Heart right ventricle (tissue), 16 donors: ENCODE data around the gene C4orf46. TPM values are rescaled to one million over a fixed set of nuclear protein-coding genes. Genes with fewer than 3 reads are reported as not detected.

ENCODE experiments used
- ATAC-seq, 8 donors: fragments of 200-7000 bp; cut with Tn5 transposase; one replicate each; pipeline ENCODE4 v1.9.1; 2020; ENCODE audit warnings: mild to moderate bottlenecking in 8 of 8, moderate library complexity in 8 of 8, moderate number of reproducible peaks in 1 of 8
- DNase-seq, 2 donors: peaks; one replicate each; pipeline ENCODE4 v3.0.0-alpha.2; 2020
- H3K27ac ChIP-seq, 10 donors: fragments of 200-600 bp; sonication (generic) in 2 of 10; one replicate each; pipeline versions ENCODE4 v1.5.0 to v1.8.0; 2020 to 2022; ENCODE audit warnings: mild to moderate bottlenecking in 3 of 10
- H3K27me3 ChIP-seq, 7 donors: fragments of 200-600 bp; one replicate each; pipeline ENCODE4 v1.8.0; 2021 to 2022; ENCODE audit warnings: mild to moderate bottlenecking in 2 of 7
- H3K36me3 ChIP-seq, 9 donors: fragments of 200-600 bp; sonication (generic) in 1 of 9; one replicate each; pipeline versions ENCODE4 v1.5.0 to v1.8.0; 2020 to 2022; ENCODE audit warnings: mild to moderate bottlenecking in 2 of 9
- H3K4me1 ChIP-seq, 9 donors: fragments of 200-600 bp; sonication (generic) in 1 of 9; one replicate each; pipeline versions ENCODE4 v1.5.0 to v1.8.0; 2020 to 2022; ENCODE audit warnings: mild to moderate bottlenecking in 4 of 9
- H3K4me3 ChIP-seq, 10 donors: fragments of 200-600 bp; sonication (generic) in 2 of 10; one replicate each; pipeline versions ENCODE4 v1.5.0 to v1.8.0; 2020 to 2022; ENCODE audit warnings: mild to moderate bottlenecking in 7 of 10, moderate library complexity in 2 of 10
- H3K9me3 ChIP-seq, 11 donors: fragments of 200-600 bp in 10 of 11; sonication (generic) in 2 of 11; one replicate each; pipeline versions ENCODE4 v1.5.0 to v1.8.0; 2013 to 2022; ENCODE audit warnings: mild to moderate bottlenecking in 2 of 11, control low read depth in 1 of 11, moderate library complexity in 1 of 11
- CTCF ChIP-seq, 9 donors: fragments of 200-600 bp; sonication (generic) in 2 of 9; IDR thresholded peaks; one replicate each; pipeline versions ENCODE4 v1.5.0 to v1.8.0; 2021 to 2022; ENCODE audit warnings: antibody characterized with exemption in 9 of 9, mild to moderate bottlenecking in 5 of 9, moderate library complexity in 1 of 9
- WGBS, 2 donors: extraction: QIAGEN DNeasy Blood & Tissue Kit; methylation state at CpG; one replicate each; pipeline ENCODE4 v1.1.7; 2013; ENCODE audit warnings: inconsistent platforms in 1 of 2; 5-methylcytosine and 5-hydroxymethylcytosine counted together
- intact Hi-C, 10 donors: fragments of 100-400 bp; cut with DNase I; formaldehyde crosslinking; loops; one replicate each; pipeline versions ENCODE4 v1.11.1 to v1.14.2; 2022
- polyA plus RNA-seq, 2 donors: library from polyadenylated mRNA; stranded (reverse); fragments of 200-250 nt; gene quantifications; one replicate each; pipeline ENCODE4 v1.2.3, GENCODE V29; 2013
- total RNA-seq, 10 donors: library from RNA; stranded (reverse); fragmentation: NEBNext Ultra II Directional in 3 of 10; extraction: Animal tissue kit (Norgen Biotek cat#: 25700) in 3 of 10; gene quantifications; one replicate each; pipeline versions ENCODE4 v1.2.1 to v1.2.4, GENCODE V29; 2021 to 2023
- donor health status: Arrhythmogenic right ventricular cardiomyopathy.
- donor health status: ischemic (EF 13 %, LVEDD 7.1; RV severe dilation, severe dysfunction).
- donor health status: healthy with polysubstance abuse.
- donor health status: DM: no; HTN: yes; CAD: no.
- donor health status: DM: no; HTN: no; CAD: no.
- donor health status: ischemic (EF 25% LVEDD 6.9; RV normal size, moderate dysfunction).
- donor health status: ischemic (EF 25% LVEDD 5.7; RV mildly dilated, moderate dysfunction).
- donor health status: healthy.
- donor health status: DM: yes; HTN: yes; CAD: no.
- donor health status: Ischemic cardiomyopathy.
- donor health status: ischemic (EF 35%, LVEDD 5.7; RV mildly dilated, moderate dysfunction).
- donor health status: nonischemic (EF 11% LVEDD 7.7; RV severe dilation, severe dysfunction).
- donor health status: DM: yes; HTN: yes; CAD: no.
- donor health status: PGD.
- donor health status: ischemic (EF 29% LVEDD 5.4; RV normal size, mild dysfunction).
- donor health status: nonischemic (EF 23%, LVEDD 6.1; RV moderate dilation, normal function).

C4orf46 gene
- total and polyA plus RNA-seq, 12 donors: 1.7 to 5.2 (median 4.2) TPM

DNA sequence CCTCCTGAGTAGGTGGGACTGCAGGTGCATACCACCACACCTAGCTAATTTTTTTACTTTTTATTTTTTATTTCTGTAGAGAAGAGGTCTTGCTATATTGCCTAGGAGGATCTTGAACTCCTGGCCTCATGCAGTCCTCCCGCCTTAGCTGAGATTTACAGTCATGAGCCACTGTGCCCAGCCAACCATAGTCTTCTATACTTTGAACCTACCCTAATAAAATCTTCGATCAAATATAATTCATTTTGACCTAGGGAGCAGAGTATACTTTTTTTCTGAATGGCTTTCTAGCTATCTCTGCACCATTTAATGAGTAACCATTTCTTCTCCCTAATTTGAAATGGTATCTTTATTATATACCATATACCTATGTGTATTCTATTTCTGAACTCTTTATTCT lies 7.1 kb upstream of the C4orf46 start:
- Histone ChIP-seq H3K36me3 (peaks cover 0 to 48% (median 0%) of the 10 kb centered on the region in 9 donors), H3K4me1 (peaks cover 0 to 14% (median 6%) of the 10 kb centered on the region in 9 donors), H3K4me3 (no peak overlapping the region), H3K9me3 (no peaks in the 10 kb centered on the region), H3K27me3 (no peaks in the 10 kb centered on the region), H3K27ac (no peak overlapping the region)
- no peak for TF ChIP-seq CTCF (IDR thresholded peaks at IDR 0.05)
- WGBS, 2 donors: 95 to 99% methylated on average over 2 of the region's 2 CpGs
- no peak for DNase-seq
- no peak for ATAC-seq
- intact Hi-C loops: no loop called here

- H3K4me1 ChIP-seq: peaks cover 0 to 18% (median 16%) of the 10 kb centered on the region in 9 donors
- H3K27me3 ChIP-seq: no peaks in the 10 kb centered on the region
- H3K27ac ChIP-seq: no peak overlapping the region
- peaks cover 0 to 21% (median 0%) of the 10 kb centered on the region in 9 donors for H3K36me3 ChIP-seq
- intact Hi-C loops: no loop called here
- WGBS, 2 donors: 76 to 81% methylated on average over 5 of the region's 5 CpGs
- DNase-seq: no peak
- H3K4me3 ChIP-seq: no peak overlapping the region
- no peaks in the 10 kb centered on the region for H3K9me3 ChIP-seq
- TF ChIP-seq CTCF (IDR thresholded peaks at IDR 0.05): no peak
- ATAC-seq: no peak
Measured at GRCh38 chr4:158676076-158676475, 4.4 kb upstream of the C4orf46 start.

DNA sequence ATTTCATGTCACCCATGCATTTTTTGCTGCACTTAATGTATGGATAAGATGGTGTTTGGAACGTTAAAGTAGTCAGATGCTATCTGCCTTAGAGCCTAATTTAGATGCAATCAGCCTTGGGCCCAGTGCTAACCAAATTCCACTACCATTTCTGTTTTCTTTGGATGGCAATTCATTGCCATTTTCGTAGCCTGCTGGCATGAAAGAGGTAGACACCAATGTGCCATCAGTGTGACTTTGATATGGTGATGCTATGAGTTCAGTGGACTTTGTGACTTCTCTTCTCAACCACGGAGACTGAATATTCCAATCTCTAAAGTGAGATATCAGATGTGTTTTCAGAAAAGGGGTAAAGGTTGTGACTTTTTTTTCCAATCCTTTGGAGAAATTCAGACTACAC lies 1.9 kb upstream of the C4orf46 start:
- H3K4me3 ChIP-seq: peak overlapping the region in 5 of 10 donors; percentile 74 to 91 (median 85)
- peaks cover 0 to 31% (median 27%) of the 10 kb centered on the region in 9 donors for H3K4me1 ChIP-seq
- ATAC-seq: no peak
- TF ChIP-seq CTCF (IDR thresholded peaks at IDR 0.05): no peak
- no peaks in the 10 kb centered on the region for H3K9me3 ChIP-seq
- DNase-seq: no peak
- intact Hi-C loops: no loop called here
- H3K36me3 ChIP-seq: peaks cover 0 to 10% (median 0%) of the 10 kb centered on the region in 9 donors
- H3K27ac ChIP-seq: peak overlapping the region in 5 of 10 donors; percentile 94 to 98 (median 96)
- no peaks in the 10 kb centered on the region for H3K27me3 ChIP-seq
- WGBS, 2 donors: 56 to 59% methylated on average over 3 of the region's 3 CpGs

GRCh38 chr4:158671915-158672806 lies 474 bp upstream of the C4orf46 start, which contains the start of gene ETFDH:
Gene ETFDH (plus strand): TSS chr4:158672296. CDS start chr4:158672457, 161 bp downstream.
- Histone ChIP-seq H3K27ac (peak within 1 kb of the TSS; percentile 94 to 98 (median 96)), H3K4me3 (peak within 1 kb of the TSS; percentile 67 to 94 (median 86)), H3K4me1 (peaks cover 0 to 31% (median 27%) of the 10 kb centered on the region in 9 donors), H3K9me3 (no peaks in the 10 kb centered on the region), H3K36me3 (peaks cover 0 to 15% (median 0%) of the 10 kb centered on the region in 9 donors), H3K27me3 (no peaks in the 10 kb centered on the region)
- intact Hi-C loops: no loop called here
- 0% methylated on average over 60 of the region's 60 CpGs for WGBS, 2 donors
- TF ChIP-seq CTCF (IDR thresholded peaks at IDR 0.05): peak; percentile 48 to 89 (median 61)
- peak; percentile 93 to 97 (median 96) for ATAC-seq
- DNase-seq: peak; percentile 99
